ENCODE results near the gene ATP1A4. TPM values are rescaled to one million over a fixed set of nuclear protein-coding genes. Genes with fewer than 3 reads are reported as not detected.

The ATP1A4 gene
- polyA plus RNA-seq, 2 donors, result 0.06 TPM; not detected in 1

DNA sequence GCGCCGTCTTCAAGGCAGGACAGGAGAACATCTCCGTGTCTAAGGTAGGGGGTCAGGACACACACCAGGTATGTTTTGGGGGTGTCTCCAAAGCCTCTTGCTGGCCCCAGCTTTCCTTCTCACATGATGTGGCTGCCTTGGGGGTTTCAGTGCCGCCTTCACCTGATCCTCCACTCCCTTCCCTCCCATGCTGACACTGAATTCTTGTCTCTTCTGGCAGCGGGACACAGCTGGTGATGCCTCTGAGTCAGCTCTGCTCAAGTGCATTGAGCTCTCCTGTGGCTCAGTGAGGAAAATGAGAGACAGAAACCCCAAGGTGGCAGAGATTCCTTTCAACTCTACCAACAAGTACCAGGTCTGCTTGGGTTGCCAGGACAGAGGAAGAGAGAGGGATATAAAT is 22.4 kb upstream of the ATP1A4 start:
- H3K4me3 ChIP-seq (ENCODE audit: low read depth in 1 of 2, low read length in 2 of 2), result no peak overlapping the region

DNA sequence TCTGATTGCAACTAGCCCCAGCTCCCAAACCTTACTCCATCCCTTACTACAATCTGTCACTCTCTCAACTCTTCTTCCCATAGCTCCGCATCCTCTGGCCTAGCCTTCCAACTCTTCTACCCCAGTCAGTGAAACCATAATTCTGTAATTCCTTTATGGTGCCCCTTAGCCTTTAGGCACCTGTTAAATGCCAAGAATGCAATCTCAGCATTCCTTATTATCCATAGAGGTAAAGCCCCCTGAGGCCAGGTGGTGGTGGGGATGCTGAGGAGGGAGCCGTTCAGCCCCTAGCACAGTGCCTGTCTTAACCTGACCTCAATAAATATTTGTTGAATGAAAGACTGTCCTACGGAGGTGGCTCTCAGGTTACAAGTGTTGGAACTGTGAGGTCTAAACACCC is 21.8 kb upstream of the ATP1A4 start:
- H3K9me3 ChIP-seq (ENCODE audit: control insufficient read depth in 2 of 2, insufficient read depth in 1 of 2, low read depth in 1 of 2, low read length in 1 of 2), result no peaks in the 10 kb centered on the region
- H3K27me3 ChIP-seq (ENCODE audit: control insufficient read depth in 1 of 2, insufficient read depth in 2 of 2, low read length in 2 of 2), result no peaks in the 10 kb centered on the region
- no peak overlapping the region for H3K4me3 ChIP-seq (ENCODE audit: low read depth in 1 of 2, low read length in 2 of 2)
- H3K36me3 ChIP-seq (ENCODE audit: control insufficient read depth in 2 of 2, insufficient read depth in 2 of 2, low read length in 1 of 2), result no peaks in the 10 kb centered on the region
- no peak overlapping the region for H3K27ac ChIP-seq (ENCODE audit: low read depth in 2 of 2, low read length in 1 of 2)
- peaks cover 0 to 7% of the 10 kb centered on the region in 2 donors for H3K4me1 ChIP-seq (ENCODE audit: control insufficient read depth in 2 of 2, insufficient read depth in 2 of 2, low read length in 1 of 2)
- 78 to 79% methylated on average over 3 of the region's 3 CpGs for WGBS, 2 donors

More for the DNA sequence above, 22.4 kb upstream of the ATP1A4 start:
- Histone ChIP-seq H3K27me3 (ENCODE audit: control insufficient read depth in 1 of 2, insufficient read depth in 2 of 2, low read length in 2 of 2) (no peaks in the 10 kb centered on the region), H3K4me1 (ENCODE audit: control insufficient read depth in 2 of 2, insufficient read depth in 2 of 2, low read length in 1 of 2) (peaks cover 0 to 7% of the 10 kb centered on the region in 2 donors), H3K27ac (ENCODE audit: low read depth in 2 of 2, low read length in 1 of 2) (no peak overlapping the region), H3K9me3 (ENCODE audit: control insufficient read depth in 2 of 2, insufficient read depth in 1 of 2, low read depth in 1 of 2, low read length in 1 of 2) (no peaks in the 10 kb centered on the region), H3K36me3 (ENCODE audit: control insufficient read depth in 2 of 2, insufficient read depth in 2 of 2, low read length in 1 of 2) (no peaks in the 10 kb centered on the region)
- WGBS, 2 donors, result 93 to 94% methylated on average over 4 to 5 of the region's 5 CpGs

DNA sequence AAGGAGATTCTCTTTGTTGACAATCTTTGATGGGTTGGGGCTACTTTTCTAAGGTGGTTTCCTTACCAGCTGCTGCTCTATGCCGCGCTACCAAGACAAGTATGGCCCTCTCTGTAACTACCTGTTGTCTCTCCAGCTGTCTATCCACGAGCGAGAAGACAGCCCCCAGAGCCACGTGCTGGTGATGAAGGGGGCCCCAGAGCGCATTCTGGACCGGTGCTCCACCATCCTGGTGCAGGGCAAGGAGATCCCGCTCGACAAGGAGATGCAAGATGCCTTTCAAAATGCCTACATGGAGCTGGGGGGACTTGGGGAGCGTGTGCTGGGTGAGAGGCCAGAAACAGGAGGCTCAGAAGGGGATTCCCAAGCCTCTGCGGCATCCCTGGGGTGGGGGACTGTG is 21.4 kb upstream of the ATP1A4 start:
- H3K4me3 ChIP-seq (ENCODE audit: low read depth in 1 of 2, low read length in 2 of 2), result no peak overlapping the region
- 86 to 89% methylated on average over 11 of the region's 11 CpGs for WGBS, 2 donors

DNA sequence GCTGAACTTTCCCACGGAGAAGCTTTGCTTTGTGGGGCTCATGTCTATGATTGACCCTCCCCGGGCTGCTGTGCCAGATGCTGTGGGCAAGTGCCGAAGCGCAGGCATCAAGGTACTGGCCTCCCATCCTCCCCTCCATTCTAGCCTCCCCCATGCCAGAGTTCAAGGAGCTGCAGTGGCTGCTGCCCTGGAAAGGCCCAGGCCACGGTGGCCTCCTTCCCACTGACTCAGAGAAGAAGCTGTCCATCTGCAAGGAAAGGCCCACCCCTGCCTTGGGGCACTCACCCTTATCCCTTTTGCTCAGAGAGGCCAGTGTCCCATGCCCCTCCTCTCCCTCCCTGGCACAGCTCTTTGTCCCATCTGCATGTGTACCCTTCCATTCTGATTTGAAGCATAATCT is 20.9 kb upstream of the ATP1A4 start:
- Histone ChIP-seq H3K27me3 (ENCODE audit: control insufficient read depth in 1 of 2, insufficient read depth in 2 of 2, low read length in 2 of 2) (no peaks in the 10 kb centered on the region), H3K9me3 (ENCODE audit: control insufficient read depth in 2 of 2, insufficient read depth in 1 of 2, low read depth in 1 of 2, low read length in 1 of 2) (no peaks in the 10 kb centered on the region), H3K36me3 (ENCODE audit: control insufficient read depth in 2 of 2, insufficient read depth in 2 of 2, low read length in 1 of 2) (no peaks in the 10 kb centered on the region), H3K4me1 (ENCODE audit: control insufficient read depth in 2 of 2, insufficient read depth in 2 of 2, low read length in 1 of 2) (peaks cover 0 to 7% of the 10 kb centered on the region in 2 donors), H3K4me3 (ENCODE audit: low read depth in 1 of 2, low read length in 2 of 2) (no peak overlapping the region), H3K27ac (ENCODE audit: low read depth in 2 of 2, low read length in 1 of 2) (peak overlapping the region in 1 of 2 donors; percentile 47)
- 87 to 92% methylated on average over 5 of the region's 5 CpGs for WGBS, 2 donors

More for the DNA sequence above, 21.4 kb upstream of the ATP1A4 start:
- peak overlapping the region in 1 of 2 donors; percentile 47 for H3K27ac ChIP-seq (ENCODE audit: low read depth in 2 of 2, low read length in 1 of 2)
- H3K27me3 ChIP-seq (ENCODE audit: control insufficient read depth in 1 of 2, insufficient read depth in 2 of 2, low read length in 2 of 2), result no peaks in the 10 kb centered on the region
- H3K36me3 ChIP-seq (ENCODE audit: control insufficient read depth in 2 of 2, insufficient read depth in 2 of 2, low read length in 1 of 2), result no peaks in the 10 kb centered on the region
- H3K4me1 ChIP-seq (ENCODE audit: control insufficient read depth in 2 of 2, insufficient read depth in 2 of 2, low read length in 1 of 2), result peaks cover 0 to 7% of the 10 kb centered on the region in 2 donors
- H3K9me3 ChIP-seq (ENCODE audit: control insufficient read depth in 2 of 2, insufficient read depth in 1 of 2, low read depth in 1 of 2, low read length in 1 of 2), result no peaks in the 10 kb centered on the region

DNA sequence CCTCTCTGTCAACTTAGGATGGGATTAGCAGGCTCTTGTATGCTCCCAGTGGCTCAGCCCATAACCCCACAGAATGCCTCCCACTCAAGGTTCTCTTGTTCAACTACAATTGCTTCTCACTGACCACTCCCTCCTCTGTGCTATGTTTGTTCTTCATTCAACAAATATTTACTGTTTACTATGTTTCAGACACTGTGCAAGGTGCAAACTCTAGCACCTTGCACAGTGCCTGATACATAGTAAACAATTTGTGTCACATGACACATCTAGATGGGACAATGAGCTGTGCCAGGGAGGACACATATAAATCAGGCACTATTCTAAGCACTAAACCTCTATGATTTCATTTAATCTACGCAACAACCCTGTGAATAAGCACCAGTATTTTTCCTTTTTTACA is 20.5 kb upstream of the ATP1A4 start:
- Histone ChIP-seq H3K27me3 (ENCODE audit: control insufficient read depth in 1 of 2, insufficient read depth in 2 of 2, low read length in 2 of 2) (no peaks in the 10 kb centered on the region), H3K9me3 (ENCODE audit: control insufficient read depth in 2 of 2, insufficient read depth in 1 of 2, low read depth in 1 of 2, low read length in 1 of 2) (no peaks in the 10 kb centered on the region), H3K4me3 (ENCODE audit: low read depth in 1 of 2, low read length in 2 of 2) (no peak overlapping the region), H3K36me3 (ENCODE audit: control insufficient read depth in 2 of 2, insufficient read depth in 2 of 2, low read length in 1 of 2) (no peaks in the 10 kb centered on the region), H3K27ac (ENCODE audit: low read depth in 2 of 2, low read length in 1 of 2) (peak overlapping the region in 1 of 2 donors; percentile 47), H3K4me1 (ENCODE audit: control insufficient read depth in 2 of 2, insufficient read depth in 2 of 2, low read length in 1 of 2) (peaks cover 0 to 3% of the 10 kb centered on the region in 2 donors)
- WGBS, 2 donors, result 93 to 94% methylated on average over 1 of the region's 1 CpG

DNA sequence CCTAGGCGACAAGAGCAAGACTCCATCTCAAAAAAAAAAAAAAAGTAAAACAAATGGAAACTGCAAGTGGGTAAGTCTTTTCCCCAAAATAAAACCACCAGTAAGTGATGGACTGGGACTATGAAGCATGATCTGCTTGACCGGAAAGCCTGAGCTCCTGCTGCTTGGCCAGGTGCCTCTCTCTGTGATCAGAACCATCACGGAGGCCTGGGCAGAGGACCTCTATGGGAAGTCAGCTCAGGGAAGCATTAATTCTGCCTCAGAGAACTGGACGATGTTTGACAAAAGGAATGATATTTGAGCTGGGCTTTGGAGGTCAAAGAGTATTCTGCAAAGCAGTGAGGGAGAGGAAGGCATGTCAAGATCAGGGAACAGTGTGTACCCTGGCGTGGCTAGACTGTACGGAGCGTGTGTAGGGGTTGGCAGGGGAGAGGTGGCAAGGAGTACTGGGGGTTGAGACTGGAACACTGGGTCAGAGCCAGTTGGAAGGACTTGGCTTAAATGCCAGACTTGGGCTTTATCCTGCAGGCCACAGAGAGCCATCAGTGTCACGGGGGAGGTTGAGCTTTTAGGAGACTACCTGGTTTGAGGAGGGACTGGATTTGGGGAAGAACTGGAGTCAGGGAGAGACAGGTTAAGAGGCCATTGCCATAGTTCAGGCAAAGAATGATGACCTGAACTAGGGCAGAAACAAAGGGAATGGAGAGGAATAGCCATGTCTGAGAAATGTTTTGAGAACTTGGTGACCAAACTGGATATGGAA is 19.4 kb upstream of the ATP1A4 start:
- Histone ChIP-seq H3K9me3 (ENCODE audit: control insufficient read depth in 2 of 2, insufficient read depth in 1 of 2, low read depth in 1 of 2, low read length in 1 of 2) (no peaks in the 10 kb centered on the region), H3K36me3 (ENCODE audit: control insufficient read depth in 2 of 2, insufficient read depth in 2 of 2, low read length in 1 of 2) (no peaks in the 10 kb centered on the region), H3K4me3 (ENCODE audit: low read depth in 1 of 2, low read length in 2 of 2) (no peak overlapping the region), H3K27ac (ENCODE audit: low read depth in 2 of 2, low read length in 1 of 2) (peak overlapping the region in 1 of 2 donors; percentile 37), H3K27me3 (ENCODE audit: control insufficient read depth in 1 of 2, insufficient read depth in 2 of 2, low read length in 2 of 2) (no peaks in the 10 kb centered on the region), H3K4me1 (ENCODE audit: control insufficient read depth in 2 of 2, insufficient read depth in 2 of 2, low read length in 1 of 2) (peaks cover 0 to 3% of the 10 kb centered on the region in 2 donors)
- WGBS, 2 donors, result 68 to 75% methylated on average over 8 of the region's 8 CpGs

DNA sequence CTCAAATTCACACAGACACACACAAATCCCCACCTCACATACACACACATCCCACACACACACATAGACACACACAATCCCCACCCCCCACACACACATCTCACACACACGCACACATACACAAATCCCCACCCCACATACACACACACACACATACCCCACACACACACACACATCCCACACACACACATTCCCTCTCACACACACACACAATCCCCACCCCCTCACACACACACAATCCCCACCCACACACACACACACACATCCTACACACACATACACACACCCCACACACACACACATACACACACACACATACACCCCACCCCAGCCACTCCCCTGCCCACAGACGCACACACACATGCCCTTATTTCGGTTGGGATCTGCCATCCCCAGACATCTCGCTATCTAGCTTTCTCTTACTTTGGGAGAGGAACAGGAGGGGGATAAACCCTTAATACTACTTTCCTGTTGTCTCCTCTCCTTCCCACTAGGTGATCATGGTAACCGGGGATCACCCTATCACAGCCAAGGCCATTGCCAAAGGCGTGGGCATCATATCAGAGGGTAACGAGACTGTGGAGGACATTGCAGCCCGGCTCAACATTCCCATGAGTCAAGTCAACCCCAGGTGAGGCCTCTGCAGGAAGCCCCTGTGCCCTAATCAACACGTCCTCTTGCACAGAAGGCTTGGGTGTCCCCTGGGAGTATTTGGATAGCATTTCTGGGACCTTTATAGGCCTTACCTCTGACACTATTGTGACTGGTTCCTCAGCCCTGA is 17.2 kb upstream of the ATP1A4 start:
- H3K9me3 ChIP-seq (ENCODE audit: control insufficient read depth in 2 of 2, insufficient read depth in 1 of 2, low read depth in 1 of 2, low read length in 1 of 2), result no peaks in the 10 kb centered on the region
- H3K36me3 ChIP-seq (ENCODE audit: control insufficient read depth in 2 of 2, insufficient read depth in 2 of 2, low read length in 1 of 2), result no peaks in the 10 kb centered on the region
- peaks cover 0 to 5% of the 10 kb centered on the region in 2 donors for H3K4me1 ChIP-seq (ENCODE audit: control insufficient read depth in 2 of 2, insufficient read depth in 2 of 2, low read length in 1 of 2)
- H3K27ac ChIP-seq (ENCODE audit: low read depth in 2 of 2, low read length in 1 of 2), result no peak overlapping the region
- 87 to 90% methylated on average over 9 of the region's 9 CpGs for WGBS, 2 donors
- no peak overlapping the region for H3K4me3 ChIP-seq (ENCODE audit: low read depth in 1 of 2, low read length in 2 of 2)
- no peaks in the 10 kb centered on the region for H3K27me3 ChIP-seq (ENCODE audit: control insufficient read depth in 1 of 2, insufficient read depth in 2 of 2, low read length in 2 of 2)

DNA sequence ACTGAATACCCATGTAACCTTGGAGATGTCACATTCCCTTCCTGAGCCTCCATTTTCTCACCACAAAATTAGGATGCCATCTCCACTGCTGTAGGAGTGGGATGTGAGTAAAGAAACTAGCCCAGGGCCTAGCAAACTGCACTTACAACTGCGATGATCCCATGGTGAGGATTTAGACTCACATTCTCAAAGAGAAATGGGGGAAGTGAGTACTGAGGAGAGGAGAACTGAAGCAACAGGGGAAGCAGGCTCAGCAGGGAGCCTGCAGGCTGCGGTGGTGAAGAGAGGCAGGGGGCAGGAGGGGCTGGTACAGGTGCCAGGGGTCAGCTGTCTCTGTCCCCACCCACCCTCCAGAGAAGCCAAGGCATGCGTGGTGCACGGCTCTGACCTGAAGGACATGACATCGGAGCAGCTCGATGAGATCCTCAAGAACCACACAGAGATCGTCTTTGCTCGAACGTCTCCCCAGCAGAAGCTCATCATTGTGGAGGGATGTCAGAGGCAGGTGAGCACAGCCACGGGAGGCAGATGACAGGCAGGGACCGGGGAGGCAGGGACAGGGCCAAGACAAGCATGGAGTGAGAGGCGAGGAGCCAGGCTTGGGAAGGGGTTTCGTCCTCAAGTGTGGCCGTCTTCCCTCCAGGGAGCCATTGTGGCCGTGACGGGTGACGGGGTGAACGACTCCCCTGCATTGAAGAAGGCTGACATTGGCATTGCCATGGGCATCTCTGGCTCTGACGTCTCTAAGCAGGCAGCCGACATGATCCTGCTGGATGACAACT is 16.4 kb upstream of the ATP1A4 start:
- Histone ChIP-seq H3K27me3 (ENCODE audit: control insufficient read depth in 1 of 2, insufficient read depth in 2 of 2, low read length in 2 of 2) (no peaks in the 10 kb centered on the region), H3K36me3 (ENCODE audit: control insufficient read depth in 2 of 2, insufficient read depth in 2 of 2, low read length in 1 of 2) (no peaks in the 10 kb centered on the region), H3K4me3 (ENCODE audit: low read depth in 1 of 2, low read length in 2 of 2) (no peak overlapping the region), H3K4me1 (ENCODE audit: control insufficient read depth in 2 of 2, insufficient read depth in 2 of 2, low read length in 1 of 2) (peaks cover 0 to 5% of the 10 kb centered on the region in 2 donors), H3K27ac (ENCODE audit: low read depth in 2 of 2, low read length in 1 of 2) (no peak overlapping the region), H3K9me3 (ENCODE audit: control insufficient read depth in 2 of 2, insufficient read depth in 1 of 2, low read depth in 1 of 2, low read length in 1 of 2) (no peaks in the 10 kb centered on the region)
- WGBS, 2 donors, result 84 to 88% methylated on average over 20 of the region's 20 CpGs

DNA sequence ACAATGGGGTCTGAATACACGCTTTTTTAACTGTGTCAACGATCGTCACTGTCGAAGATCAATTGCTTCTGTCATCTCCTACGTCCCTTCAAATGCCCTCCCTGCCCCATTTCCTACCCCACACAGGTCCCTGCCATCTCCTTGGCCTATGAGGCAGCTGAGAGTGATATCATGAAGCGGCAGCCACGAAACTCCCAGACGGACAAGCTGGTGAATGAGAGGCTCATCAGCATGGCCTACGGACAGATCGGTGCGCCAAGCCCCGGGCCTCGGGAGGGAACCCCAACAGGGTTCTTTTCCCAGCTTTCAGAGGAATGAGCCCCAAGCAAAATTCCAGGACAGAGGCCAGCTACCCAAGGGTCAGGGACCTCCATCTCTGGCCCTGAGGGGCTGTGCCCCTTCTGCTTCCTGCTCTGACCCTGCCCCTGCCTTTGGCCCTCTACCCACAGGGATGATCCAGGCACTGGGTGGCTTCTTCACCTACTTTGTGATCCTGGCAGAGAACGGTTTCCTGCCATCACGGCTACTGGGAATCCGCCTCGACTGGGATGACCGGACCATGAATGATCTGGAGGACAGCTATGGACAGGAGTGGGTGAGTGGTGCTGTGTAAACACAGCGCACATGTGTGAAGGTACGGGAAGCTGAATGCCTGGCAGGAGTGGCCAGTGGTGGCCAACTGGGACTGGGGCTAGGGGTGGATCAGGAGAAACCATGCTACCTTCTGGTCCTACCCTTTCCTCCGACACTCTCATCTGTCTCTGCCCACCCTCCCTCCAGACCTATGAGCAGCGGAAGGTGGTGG is 15.1 kb upstream of the ATP1A4 start:
- peaks cover 0 to 2% of the 10 kb centered on the region in 2 donors for H3K4me1 ChIP-seq (ENCODE audit: control insufficient read depth in 2 of 2, insufficient read depth in 2 of 2, low read length in 1 of 2)
- H3K27ac ChIP-seq (ENCODE audit: low read depth in 2 of 2, low read length in 1 of 2), result peak overlapping the region in 1 of 2 donors; percentile 37
- H3K9me3 ChIP-seq (ENCODE audit: control insufficient read depth in 2 of 2, insufficient read depth in 1 of 2, low read depth in 1 of 2, low read length in 1 of 2), result no peaks in the 10 kb centered on the region
- no peak overlapping the region for H3K4me3 ChIP-seq (ENCODE audit: low read depth in 1 of 2, low read length in 2 of 2)
- WGBS, 2 donors, result 90 to 92% methylated on average over 22 of the region's 22 CpGs
- H3K27me3 ChIP-seq (ENCODE audit: control insufficient read depth in 1 of 2, insufficient read depth in 2 of 2, low read length in 2 of 2), result no peaks in the 10 kb centered on the region
- H3K36me3 ChIP-seq (ENCODE audit: control insufficient read depth in 2 of 2, insufficient read depth in 2 of 2, low read length in 1 of 2), result no peaks in the 10 kb centered on the region

Data from esophagus (tissue), 2 donors.